HCEC 1CT (cell line): ENCODE results near the gene DMRT1.

Source experiments
- DNase-seq: peaks from one replicate; pipeline ENCODE4 v3.0.0-alpha.2; 2017

DMRT1 gene

GRCh38 chr9:926976-927375 lies 85.5 kb downstream of the DMRT1 start:
- DNase-seq, result no peak

DNA sequence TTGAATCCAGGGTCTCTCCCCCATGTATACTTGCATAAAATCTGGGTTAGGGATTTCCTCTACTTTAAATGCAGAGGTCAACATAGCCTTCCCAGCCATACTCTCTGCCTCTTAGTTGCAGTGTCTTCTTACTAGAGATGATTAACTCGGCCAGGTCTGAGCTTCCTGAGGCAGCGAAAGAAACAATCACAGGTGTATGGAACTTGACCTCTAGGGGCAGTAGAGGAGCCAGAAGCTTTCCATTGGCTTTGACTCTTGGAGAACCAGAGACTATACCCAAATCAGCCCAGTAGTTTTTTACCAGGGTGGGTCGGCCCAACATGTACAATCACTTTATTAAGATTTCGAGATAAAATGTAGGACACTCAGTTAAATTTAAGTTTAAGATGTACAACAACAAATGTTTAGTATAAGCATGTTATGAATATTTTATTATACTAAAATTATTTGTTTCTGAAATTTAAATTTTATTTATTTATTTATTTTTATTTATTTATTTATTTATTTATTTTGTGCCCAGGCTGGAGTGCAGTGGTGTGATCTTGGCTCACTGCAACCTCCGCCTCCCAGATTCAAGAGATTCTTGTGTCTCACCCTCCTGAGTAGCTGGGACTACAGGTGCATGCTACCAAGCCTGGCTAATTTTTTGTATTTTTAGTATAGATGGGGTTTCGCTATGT lies 87.0 kb downstream of the DMRT1 start:
- peak; percentile 13 for DNase-seq

- DNase-seq, result no peak
These were observed 88.2 kb downstream of the DMRT1 start for GRCh38 chr9:929719-930118.

- no peak for DNase-seq
These were observed 91.9 kb downstream of the DMRT1 start for GRCh38 chr9:933356-933755.

DNA sequence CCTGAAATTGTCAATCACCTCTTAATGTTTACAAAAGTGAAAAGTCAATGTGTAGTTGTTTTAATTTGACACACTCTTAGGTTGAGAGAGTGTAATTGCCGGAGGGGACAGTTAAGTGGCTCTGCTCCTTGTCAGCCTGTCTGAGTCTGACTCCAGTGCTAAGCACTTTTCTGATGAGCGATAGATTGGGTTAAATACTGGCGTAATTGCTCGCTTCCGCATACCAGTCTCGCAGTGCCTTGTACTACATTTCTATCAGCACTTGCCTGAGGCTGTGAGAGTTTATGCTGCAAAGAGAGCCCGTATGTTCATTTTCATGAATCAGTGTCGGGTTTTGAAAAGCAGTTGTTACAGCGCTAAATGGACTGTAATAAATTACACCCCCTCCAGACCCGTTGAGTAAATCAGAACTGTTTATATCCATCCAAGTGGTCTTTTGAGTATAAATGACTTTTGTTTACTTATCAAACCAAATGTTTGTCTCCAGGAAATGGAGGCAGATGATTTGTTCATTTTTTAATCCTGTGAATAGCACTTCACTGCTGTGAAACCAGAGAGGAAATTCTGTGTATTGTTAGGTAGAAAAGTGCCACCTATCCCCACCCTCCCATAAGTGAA lies 94.0 kb downstream of the DMRT1 start:
- peak; percentile 27 for DNase-seq

DNA sequence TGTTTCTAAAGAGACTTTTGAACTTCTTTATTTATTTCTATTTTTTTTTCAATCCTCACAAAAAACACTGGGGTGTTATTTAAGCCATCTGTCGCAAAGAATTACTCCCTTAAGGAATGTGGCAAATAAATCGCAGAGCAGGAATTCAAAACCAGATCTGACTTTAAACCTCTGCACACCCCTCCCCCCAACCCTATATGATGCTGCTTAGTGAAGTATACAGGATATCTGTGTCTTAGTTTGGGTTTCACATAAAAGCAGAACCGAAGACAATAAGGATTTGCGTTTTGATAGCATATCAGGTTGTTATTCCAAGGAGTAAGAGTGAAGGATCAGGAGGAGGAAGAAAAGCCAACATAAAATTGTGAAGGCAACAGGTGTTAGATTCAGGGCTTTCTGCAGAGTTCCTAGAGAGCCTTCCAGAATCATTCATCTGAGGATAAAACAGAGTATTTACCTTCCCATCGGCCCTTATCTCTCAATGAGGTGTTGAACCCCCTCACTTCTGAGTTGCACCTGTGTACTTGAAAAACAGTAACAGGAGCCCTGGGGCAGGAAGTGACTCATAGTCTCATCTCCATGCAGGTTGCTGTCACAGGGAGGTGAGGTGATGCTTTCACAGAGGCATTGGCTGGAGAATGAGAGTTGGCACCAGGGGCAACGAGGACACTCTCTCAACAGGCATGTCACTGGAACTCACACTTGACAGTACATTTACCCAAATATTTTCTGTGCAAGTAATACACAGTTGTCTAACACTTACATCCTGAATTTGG lies 101.5 kb downstream of the DMRT1 start:
- no peak for DNase-seq

- DNase-seq, result no peak
These were observed 106.5 kb downstream of the DMRT1 start for GRCh38 chr9:947985-948384.

GRCh38 chr9:948497-948896 lies 107.0 kb downstream of the DMRT1 start:
- DNase-seq, result no peak

GRCh38 chr9:950139-950538 lies 108.6 kb downstream of the DMRT1 start:
- DNase-seq, result no peak

- DNase-seq, result no peak
These were observed 111.0 kb downstream of the DMRT1 start for GRCh38 chr9:952546-952945.

DNA sequence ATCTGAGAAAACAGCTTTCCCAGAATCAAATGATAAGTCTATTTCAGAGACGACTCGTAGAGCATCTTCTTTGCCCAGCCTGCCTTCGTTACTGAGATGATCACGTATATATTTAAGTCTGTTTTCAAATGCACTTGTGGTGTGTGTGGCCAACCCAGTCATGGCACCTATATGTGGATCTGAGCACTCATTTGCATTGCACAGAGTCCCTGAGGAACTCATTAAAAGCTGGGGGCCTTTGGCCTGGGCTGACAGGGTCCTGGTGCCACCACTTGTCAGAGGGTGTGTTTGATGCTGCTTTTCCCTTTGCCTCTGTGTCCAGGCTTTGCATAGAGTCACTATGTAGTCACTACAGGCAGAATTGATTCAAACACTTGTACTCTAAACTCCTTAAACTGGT lies 117.6 kb downstream of the DMRT1 start:
- no peak for DNase-seq

- no peak for DNase-seq
These were observed 118.4 kb downstream of the DMRT1 start for GRCh38 chr9:959914-960313.

- peak; percentile 68 for DNase-seq
These were observed 120.5 kb downstream of the DMRT1 start for GRCh38 chr9:962023-962422.

- no peak for DNase-seq
These were observed 124.0 kb downstream of the DMRT1 start for GRCh38 chr9:965497-965896.

DNA sequence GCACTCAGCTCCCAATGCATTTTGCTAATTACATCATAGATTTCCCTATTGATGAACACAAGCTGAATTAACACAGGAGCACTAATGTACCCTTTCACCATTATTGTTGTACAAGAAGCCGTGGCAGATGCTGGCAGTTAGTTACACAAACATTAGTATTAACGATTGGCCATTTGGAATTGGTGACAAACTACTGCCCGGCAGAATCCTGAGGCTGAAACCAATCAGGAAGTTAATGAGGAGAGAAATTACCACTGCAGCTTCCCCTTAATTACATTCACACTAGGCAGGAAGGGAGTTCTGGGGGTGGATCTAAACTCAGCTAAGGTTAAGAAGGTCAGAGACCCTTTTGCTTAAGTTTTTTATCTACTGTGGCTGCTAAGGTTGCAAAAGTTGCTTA lies 125.4 kb downstream of the DMRT1 start:
- no peak for DNase-seq

DNA sequence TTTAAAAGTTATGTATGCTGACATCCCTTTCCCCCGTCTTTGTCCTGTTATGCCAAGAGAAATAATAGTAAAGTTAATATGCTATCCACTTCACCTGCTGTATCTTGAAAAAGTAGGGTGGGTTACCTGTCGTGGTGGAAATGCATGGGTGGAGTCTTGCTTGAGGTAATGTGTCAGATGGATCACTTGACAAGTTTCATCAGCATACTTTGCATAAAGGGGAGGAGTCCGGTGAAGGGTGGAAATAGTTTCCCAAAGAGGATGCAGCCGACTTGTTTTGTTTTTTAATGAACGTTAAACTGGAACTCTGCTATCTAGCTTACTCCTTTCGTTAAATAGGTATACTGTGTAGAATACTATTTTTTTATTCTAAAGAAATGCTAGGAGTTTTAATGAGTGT lies 125.9 kb downstream of the DMRT1 start:
- no peak for DNase-seq

DNA sequence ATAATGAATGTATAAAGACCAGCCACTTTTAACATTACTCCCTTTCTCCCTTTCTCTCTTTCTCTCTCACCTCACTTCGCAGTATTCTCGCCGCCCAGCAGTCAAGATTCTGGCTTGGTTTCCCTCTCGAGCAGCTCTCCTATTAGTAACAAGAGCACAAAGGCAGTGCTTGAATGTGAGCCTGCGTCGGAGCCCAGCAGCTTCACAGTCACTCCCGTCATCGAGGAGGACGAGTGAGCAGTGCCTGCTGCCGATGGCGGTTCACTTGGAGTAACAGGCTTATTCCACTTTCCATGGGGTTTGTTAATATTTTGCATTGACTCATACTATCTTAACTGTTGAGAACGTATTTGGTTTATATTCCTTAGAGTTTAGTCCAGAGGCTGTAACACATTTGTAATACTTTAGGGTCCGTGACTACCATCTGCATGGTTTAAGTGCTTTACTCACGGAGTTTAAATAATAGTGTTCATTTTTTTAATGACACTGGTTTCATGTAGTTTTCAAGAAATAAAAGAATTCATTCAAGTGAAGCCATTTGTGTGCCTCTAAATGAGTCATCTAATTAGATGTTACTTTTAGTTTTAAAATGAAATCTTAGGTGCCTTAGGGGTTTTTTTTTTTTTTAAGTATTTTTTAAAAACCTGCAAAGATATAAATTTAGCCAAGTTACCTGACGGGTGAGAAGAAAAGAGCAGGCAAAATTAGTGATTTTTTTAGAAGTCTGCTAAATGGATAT lies 126.6 kb downstream of the DMRT1 start:
- peak; percentile 8 for DNase-seq

- DNase-seq, result no peak
These were observed 128.0 kb downstream of the DMRT1 start for GRCh38 chr9:969310-970150.

DNA sequence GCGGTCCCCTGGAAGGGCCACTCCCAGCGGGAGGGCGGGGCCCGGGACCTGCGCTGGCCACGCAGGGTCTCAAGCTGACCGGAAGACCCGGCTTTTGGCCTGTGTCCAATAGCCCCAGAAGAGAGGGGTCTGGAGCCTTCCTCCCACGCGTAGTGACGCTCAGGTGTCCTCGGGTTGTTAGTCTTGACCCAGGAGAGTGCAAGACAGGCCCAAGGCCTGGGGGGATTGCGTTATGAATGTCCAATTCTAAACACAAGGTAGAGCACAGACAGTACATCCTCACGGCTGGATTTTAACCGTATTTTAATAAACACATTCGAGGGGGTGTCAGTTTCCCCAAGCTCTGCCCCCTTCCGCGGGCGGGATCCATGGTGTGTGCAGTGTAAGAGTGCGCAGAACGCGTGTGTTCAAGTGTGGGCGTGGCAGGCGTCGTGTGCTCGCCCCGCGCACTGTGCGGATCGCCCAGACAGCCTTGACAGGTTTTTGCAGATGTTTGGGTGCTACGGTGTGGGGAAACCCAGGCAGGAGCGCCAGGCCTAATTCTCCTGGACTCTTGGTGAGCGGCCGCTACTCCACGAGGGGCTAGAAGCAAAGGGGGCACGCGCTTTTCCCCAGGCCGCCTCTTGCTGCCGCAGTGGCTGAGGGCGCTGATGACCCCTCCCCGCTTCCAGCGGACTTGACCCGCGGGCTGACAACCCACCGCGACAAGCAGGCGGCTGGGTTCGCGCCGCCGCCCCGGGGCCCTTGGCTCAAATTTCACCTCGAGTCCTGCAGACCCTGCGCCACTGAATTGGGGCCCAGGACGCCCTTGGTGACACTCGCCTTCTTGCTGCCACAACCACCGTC lies 128.9 kb downstream of the DMRT1 start:
- no peak for DNase-seq

DNA sequence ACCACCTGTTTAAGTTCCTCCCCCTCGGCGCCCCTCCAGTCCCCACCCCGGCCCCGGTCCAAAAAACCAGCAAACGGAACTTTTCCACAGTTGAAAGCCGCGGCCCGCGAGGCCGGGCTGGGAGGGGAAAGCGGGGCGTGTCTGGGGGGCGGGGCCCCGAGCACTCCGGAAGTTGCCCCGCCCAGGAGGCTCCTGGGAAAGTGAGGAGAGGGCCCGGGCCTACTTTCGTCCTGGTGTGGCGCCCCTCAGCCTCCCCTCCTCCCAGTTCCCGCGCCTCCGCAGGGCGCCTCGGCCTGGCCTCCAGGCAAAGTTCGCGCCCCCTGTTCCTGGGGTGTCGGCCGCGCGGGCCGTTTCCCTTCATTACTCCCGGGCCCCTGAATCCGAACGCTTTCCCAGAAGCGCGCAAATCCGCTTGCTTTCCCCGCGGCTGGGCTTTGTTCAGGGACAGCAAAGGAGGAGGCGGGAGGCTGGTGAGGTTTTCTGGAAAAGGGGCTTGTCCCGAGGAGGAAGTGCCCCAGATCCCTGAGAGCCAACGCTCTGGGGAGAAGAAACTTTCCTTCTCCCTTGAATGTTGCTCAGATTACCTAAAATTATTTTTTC lies 130.5 kb downstream of the DMRT1 start:
- no peak for DNase-seq
